Activated naive CD4-positive, alpha-beta T cell treated with anti-CD3 and anti-CD28 coated beads, Interleukin-2, amount 50 U/mL, for 24 hours (primary cell): ENCODE measurements around the gene PNPLA6.

ENCODE experiments used
- H3K27ac Mint-ChIP-seq: one replicate; pipeline ENCODE4 v1.8.0; 2021; ENCODE audit warnings: mild to moderate bottlenecking, mixed read lengths
- H3K27me3 Mint-ChIP-seq: one replicate; pipeline ENCODE4 v1.8.0; 2021; ENCODE audit warnings: mixed read lengths
- H3K36me3 Mint-ChIP-seq: one replicate; pipeline ENCODE4 v1.8.0; 2021; ENCODE audit warnings: mixed read lengths
- H3K4me1 Mint-ChIP-seq: one replicate; pipeline ENCODE4 v1.8.0; 2021; ENCODE audit warnings: mixed read lengths
- H3K4me3 Mint-ChIP-seq: one replicate; pipeline ENCODE4 v1.8.0; 2021; ENCODE audit warnings: mild to moderate bottlenecking, mixed read lengths
- H3K9me3 Mint-ChIP-seq: one replicate; pipeline ENCODE4 v1.8.0; 2021; ENCODE audit warnings: mixed read lengths

PNPLA6 gene

DNA sequence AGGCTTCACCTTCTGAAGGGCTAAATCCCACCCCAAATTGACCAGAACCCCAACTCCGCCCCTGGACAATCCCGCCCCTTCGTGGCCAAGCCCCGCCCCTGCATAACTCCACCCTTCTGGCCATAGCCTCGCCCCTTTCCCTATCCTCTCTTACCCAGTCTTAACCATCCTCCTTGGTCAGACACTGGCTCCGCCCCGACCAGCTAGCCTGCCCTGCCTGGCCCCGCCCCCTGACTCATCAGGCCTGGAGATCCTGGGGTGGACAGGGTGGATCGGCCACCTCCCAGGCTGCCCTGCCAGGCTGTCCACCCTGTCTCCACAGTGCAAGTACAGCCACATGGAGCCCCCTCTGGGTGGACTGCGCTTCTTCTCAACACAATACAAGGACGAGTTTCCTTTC lies 27.6 kb upstream of the PNPLA6 start:
- no peaks in the 10 kb centered on the region for H3K36me3 Mint-ChIP-seq
- peaks cover 8% of the 10 kb centered on the region for H3K27me3 Mint-ChIP-seq
- no peak overlapping the region for H3K4me3 Mint-ChIP-seq
- no peaks in the 10 kb centered on the region for H3K9me3 Mint-ChIP-seq
- H3K27ac Mint-ChIP-seq: no peak overlapping the region
- H3K4me1 Mint-ChIP-seq: peaks cover 7% of the 10 kb centered on the region

DNA sequence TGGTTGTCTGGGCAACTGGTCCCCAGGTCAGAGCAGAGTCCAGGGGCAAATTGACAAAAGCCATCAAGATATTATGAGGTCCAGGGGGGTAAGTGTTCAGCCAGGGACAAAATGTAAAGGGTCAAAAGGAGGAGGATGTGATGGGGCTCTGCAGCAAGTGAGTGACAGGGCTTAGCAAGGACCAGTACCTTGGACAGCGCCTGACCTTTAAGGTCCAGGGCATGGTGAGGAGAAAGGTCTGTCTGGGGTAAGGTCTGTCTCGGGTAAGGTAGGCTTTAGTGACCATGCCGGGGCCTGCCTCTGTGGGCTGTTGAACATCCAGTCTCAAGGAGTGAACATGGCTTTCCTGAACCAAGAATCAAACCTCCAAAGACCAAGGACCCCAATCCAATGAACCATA lies 25.9 kb upstream of the PNPLA6 start:
- H3K27ac Mint-ChIP-seq: no peak overlapping the region
- no peak overlapping the region for H3K4me3 Mint-ChIP-seq
- no peaks in the 10 kb centered on the region for H3K36me3 Mint-ChIP-seq
- peaks cover 7% of the 10 kb centered on the region for H3K27me3 Mint-ChIP-seq
- H3K9me3 Mint-ChIP-seq: no peaks in the 10 kb centered on the region
- H3K4me1 Mint-ChIP-seq: peaks cover 7% of the 10 kb centered on the region

- no peak overlapping the region for H3K4me3 Mint-ChIP-seq
- H3K27ac Mint-ChIP-seq: no peak overlapping the region
- H3K9me3 Mint-ChIP-seq: no peaks in the 10 kb centered on the region
- H3K4me1 Mint-ChIP-seq: peaks cover 14% of the 10 kb centered on the region
- H3K36me3 Mint-ChIP-seq: no peaks in the 10 kb centered on the region
- peaks cover 7% of the 10 kb centered on the region for H3K27me3 Mint-ChIP-seq
These were observed 23.1 kb upstream of the PNPLA6 start for GRCh38 chr19:7512400-7512851.

DNA sequence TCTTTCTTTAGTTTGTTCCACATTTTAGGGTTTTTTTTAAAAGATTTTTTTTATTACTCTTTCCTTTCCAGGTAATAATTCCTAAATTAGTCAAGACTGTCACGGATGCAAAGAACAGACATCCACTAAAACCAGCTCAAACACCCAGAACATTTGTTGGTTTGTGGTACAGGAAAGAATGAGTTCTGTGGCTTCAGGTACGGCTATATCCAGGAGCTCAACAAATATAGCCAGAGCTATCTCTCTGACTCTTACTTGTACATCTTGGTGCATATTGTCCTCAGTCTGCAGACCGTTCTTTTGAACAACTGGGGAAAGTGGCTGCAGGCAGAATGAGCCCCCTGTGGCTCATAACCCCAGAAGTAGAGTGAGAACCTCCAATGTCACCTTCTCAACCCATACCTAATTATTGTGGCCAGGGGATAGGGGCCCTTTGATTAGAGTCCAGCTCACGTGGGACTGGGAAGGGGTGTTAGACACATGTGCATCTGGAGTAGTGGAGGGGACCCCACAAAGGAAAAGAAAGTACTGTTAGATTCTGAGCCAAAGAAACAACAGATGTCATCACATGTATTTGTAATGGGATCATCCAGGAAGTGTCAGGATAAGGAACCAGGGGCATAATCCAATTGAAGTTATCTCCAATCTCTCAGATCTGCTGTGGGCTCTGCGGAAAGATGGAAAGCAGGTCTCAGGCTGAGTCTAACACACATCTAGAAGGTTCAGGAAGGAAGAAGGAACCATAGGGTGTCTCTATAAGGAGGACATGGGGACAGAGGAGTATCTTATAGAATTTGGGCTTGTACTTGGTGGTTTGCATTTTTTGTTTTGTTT lies 21.5 kb upstream of the PNPLA6 start:
- peak overlapping the region; percentile 24 for H3K27ac Mint-ChIP-seq
- no peak overlapping the region for H3K4me3 Mint-ChIP-seq
- H3K4me1 Mint-ChIP-seq: peaks cover 17% of the 10 kb centered on the region
- no peaks in the 10 kb centered on the region for H3K9me3 Mint-ChIP-seq
- H3K36me3 Mint-ChIP-seq: peaks cover 2% of the 10 kb centered on the region
- peaks cover 7% of the 10 kb centered on the region for H3K27me3 Mint-ChIP-seq

DNA sequence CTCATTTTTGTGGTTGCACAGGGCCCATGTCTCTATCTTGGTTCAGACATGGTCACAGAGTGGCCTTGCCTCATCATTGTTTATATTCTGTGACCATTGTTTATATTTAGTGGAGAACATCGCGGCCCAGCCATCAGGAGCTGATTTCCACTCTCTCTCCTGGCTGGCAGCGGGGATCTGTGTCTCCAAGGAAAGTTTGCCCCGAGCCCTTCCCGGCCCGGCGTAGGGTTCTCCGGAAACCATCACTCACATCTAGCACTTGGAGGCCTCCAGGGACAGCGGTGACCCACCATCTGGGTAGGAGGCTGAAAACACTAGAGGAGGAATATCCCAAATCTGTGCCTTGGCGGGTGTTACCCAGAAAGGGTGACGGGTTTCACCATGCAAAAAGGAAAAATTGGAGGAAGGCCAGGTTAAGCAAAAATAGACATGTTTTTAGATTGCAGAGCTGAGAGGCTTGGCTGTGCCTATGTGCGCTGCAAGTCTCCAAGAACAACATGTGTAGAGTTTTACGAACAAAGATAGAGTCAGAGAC lies 20.3 kb upstream of the PNPLA6 start:
- peak overlapping the region; percentile 80 for H3K27ac Mint-ChIP-seq
- H3K36me3 Mint-ChIP-seq: peaks cover 2% of the 10 kb centered on the region
- H3K4me3 Mint-ChIP-seq: peak overlapping the region; percentile 82
- H3K27me3 Mint-ChIP-seq: peaks cover 7% of the 10 kb centered on the region
- H3K4me1 Mint-ChIP-seq: peaks cover 17% of the 10 kb centered on the region
- H3K9me3 Mint-ChIP-seq: no peaks in the 10 kb centered on the region

GRCh38 chr19:7515645-7516151 lies 19.8 kb upstream of the PNPLA6 start, which contains the start of gene ZNF358:
TSS of gene ZNF358 (plus strand) at chr19:7516103. CDS start at chr19:7519243, 3,140 bp downstream.
- Mint-ChIP-seq H3K4me1 (peaks cover 17% of the 10 kb centered on the region), H3K27me3 (peaks cover 7% of the 10 kb centered on the region), H3K4me3 (peak within 1 kb of the TSS; percentile 82), H3K36me3 (peaks cover 2% of the 10 kb centered on the region), H3K27ac (peak within 1 kb of the TSS; percentile 80), H3K9me3 (no peaks in the 10 kb centered on the region)

- Mint-ChIP-seq H3K4me3 (peak overlapping the region; percentile 79), H3K4me1 (peaks cover 17% of the 10 kb centered on the region), H3K27ac (no peak overlapping the region), H3K27me3 (peaks cover 7% of the 10 kb centered on the region), H3K9me3 (no peaks in the 10 kb centered on the region), H3K36me3 (peaks cover 3% of the 10 kb centered on the region)
These were observed 19.2 kb upstream of the PNPLA6 start for GRCh38 chr19:7516333-7516732.

DNA sequence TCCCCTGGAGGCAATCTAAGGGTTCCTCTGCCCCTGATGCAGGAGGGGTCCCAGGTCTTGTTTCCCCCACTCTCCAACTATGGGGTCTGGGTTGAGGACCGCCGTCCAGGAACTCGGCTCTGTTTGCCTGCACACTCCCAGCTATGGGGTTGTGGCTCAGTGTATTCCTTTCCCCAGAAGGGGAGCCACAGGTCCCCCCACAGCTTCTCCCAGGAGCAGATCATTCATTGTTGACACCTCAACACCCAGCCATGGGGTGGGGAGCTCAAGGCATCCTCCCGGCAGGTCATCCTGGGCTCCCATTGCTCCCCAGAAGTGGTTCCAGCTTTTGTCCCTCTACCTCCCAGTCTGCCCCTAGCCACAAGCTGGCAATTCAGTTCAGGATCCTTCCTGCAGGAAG lies 18.6 kb upstream of the PNPLA6 start:
- no peak overlapping the region for H3K27ac Mint-ChIP-seq
- no peaks in the 10 kb centered on the region for H3K9me3 Mint-ChIP-seq
- H3K4me3 Mint-ChIP-seq: peak overlapping the region; percentile 79
- peaks cover 7% of the 10 kb centered on the region for H3K27me3 Mint-ChIP-seq
- peaks cover 20% of the 10 kb centered on the region for H3K4me1 Mint-ChIP-seq
- peaks cover 3% of the 10 kb centered on the region for H3K36me3 Mint-ChIP-seq

DNA sequence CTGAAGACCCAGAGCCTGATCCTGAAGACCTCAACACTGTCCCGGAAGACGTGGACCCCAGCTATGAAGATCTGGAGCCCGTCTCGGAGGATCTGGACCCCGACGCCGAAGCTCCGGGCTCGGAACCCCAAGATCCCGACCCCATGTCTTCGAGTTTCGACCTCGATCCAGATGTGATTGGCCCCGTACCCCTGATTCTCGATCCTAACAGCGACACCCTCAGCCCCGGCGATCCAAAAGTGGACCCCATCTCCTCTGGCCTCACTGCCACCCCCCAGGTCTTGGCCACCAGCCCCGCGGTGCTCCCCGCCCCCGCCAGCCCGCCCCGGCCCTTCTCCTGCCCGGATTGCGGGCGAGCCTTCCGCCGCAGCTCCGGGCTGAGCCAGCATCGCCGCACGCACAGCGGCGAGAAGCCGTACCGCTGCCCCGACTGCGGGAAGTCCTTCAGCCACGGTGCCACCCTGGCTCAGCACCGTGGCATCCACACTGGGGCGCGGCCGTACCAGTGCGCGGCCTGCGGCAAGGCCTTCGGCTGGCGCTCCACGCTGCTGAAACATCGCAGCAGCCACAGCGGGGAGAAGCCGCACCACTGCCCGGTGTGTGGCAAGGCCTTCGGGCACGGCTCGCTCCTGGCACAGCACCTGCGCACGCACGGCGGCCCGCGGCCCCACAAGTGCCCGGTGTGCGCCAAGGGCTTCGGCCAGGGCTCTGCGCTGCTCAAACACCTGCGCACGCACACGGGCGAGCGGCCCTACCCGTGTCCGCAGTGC lies 16.0 kb upstream of the PNPLA6 start:
- peaks cover 3% of the 10 kb centered on the region for H3K36me3 Mint-ChIP-seq
- peaks cover 5% of the 10 kb centered on the region for H3K27me3 Mint-ChIP-seq
- H3K4me3 Mint-ChIP-seq: no peak overlapping the region
- no peaks in the 10 kb centered on the region for H3K9me3 Mint-ChIP-seq
- H3K27ac Mint-ChIP-seq: no peak overlapping the region
- peaks cover 29% of the 10 kb centered on the region for H3K4me1 Mint-ChIP-seq

DNA sequence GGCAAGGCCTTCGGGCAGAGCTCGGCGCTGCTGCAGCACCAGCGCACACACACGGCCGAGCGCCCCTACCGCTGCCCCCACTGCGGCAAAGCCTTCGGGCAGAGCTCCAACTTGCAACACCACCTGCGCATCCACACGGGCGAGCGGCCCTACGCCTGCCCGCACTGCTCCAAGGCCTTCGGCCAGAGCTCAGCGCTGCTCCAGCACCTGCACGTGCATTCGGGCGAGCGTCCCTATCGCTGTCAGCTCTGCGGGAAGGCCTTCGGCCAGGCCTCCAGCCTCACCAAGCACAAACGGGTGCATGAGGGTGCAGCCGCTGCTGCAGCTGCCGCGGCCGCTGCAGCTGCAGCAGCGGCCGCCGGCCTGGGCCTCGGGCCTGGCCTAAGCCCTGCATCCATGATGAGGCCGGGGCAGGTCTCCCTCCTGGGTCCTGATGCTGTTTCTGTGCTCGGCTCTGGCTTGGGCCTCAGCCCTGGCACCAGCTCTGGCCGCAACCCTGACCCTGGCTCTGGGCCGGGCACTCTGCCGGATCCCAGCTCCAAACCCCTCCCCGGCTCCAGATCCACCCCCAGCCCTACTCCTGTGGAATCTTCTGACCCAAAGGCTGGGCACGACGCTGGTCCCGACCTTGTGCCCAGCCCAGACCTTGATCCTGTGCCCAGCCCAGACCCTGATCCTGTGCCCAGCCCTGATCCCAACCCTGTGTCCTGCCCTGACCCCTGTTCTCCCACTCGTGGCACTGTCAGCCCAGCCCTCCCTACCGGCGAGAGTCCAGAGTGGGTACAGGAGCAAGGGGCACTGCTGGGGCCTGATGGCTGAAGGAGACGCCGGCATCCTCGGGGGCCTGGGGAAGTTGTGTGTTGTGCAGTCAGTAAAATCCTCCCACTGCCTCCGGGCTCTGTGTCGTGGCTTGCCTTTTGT lies 15.1 kb upstream of the PNPLA6 start:
- Mint-ChIP-seq H3K27ac (no peak overlapping the region), H3K4me1 (peaks cover 27% of the 10 kb centered on the region), H3K27me3 (peaks cover 3% of the 10 kb centered on the region), H3K36me3 (peaks cover 3% of the 10 kb centered on the region), H3K9me3 (no peaks in the 10 kb centered on the region), H3K4me3 (no peak overlapping the region)

DNA sequence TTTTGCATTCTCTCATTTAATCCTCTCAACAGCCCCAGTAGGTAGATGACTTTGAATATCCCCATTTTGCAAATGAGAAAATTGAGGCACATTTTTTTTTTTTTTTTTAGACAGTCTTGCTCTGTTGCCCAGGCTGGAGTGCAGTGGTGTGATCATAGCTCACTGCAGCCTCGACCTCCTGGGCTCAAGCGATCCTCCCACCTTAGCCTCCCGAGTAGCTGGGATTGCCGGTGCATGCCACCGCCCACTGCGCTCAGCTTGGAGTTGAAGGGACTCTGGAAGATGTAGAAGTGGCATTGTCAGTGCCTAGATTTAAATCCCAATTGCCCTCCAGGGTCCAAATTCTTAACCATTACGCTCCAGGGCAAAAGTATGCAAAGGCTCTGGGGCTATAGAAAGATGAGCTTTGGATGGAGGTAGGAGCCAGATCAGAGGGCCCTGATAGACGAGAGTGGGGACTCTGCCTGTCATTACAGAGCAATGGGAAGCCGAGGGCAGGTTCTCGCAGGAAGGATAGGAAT lies 13.9 kb upstream of the PNPLA6 start:
- peak overlapping the region; percentile 88 for H3K4me3 Mint-ChIP-seq
- peaks cover 3% of the 10 kb centered on the region for H3K36me3 Mint-ChIP-seq
- H3K27me3 Mint-ChIP-seq: no peaks in the 10 kb centered on the region
- H3K9me3 Mint-ChIP-seq: no peaks in the 10 kb centered on the region
- H3K4me1 Mint-ChIP-seq: peaks cover 21% of the 10 kb centered on the region
- peak overlapping the region; percentile 89 for H3K27ac Mint-ChIP-seq

- H3K4me3 Mint-ChIP-seq: peak within 1 kb of the TSS; percentile 88
- peak within 1 kb of the TSS; percentile 89 for H3K27ac Mint-ChIP-seq
- H3K36me3 Mint-ChIP-seq: peaks cover 3% of the 10 kb centered on the region
- no peaks in the 10 kb centered on the region for H3K9me3 Mint-ChIP-seq
- no peaks in the 10 kb centered on the region for H3K27me3 Mint-ChIP-seq
- H3K4me1 Mint-ChIP-seq: peaks cover 15% of the 10 kb centered on the region
These were observed 13.2 kb upstream of the PNPLA6 start, which contains the start of gene MCOLN1 for GRCh38 chr19:7522072-7522922. TSS of gene MCOLN1 (plus strand) at chr19:7522624. CDS start at chr19:7522751, 127 bp downstream.

- Mint-ChIP-seq H3K9me3 (no peaks in the 10 kb centered on the region), H3K4me3 (peak overlapping the region; percentile 74), H3K27me3 (no peaks in the 10 kb centered on the region), H3K36me3 (peaks cover 3% of the 10 kb centered on the region), H3K27ac (no peak overlapping the region), H3K4me1 (peaks cover 15% of the 10 kb centered on the region)
These were observed 12.4 kb upstream of the PNPLA6 start for GRCh38 chr19:7522923-7523667.
